SU-DHL-6 (cell line): ENCODE measurements around the gene MYBL2.

Experiments
- H2AFZ ChIP-seq: fragments of 200-600 bp; sonication (generic); 2 replicates; pipeline ENCODE4 v1.6.1; 2014; ENCODE audit warnings: low read depth, mild to moderate bottlenecking, moderate library complexity, mixed read lengths, antibody characterized with exemption, low read length; ENCODE audit not compliant: severe bottlenecking
- H3F3A ChIP-seq: fragments of 200-600 bp; shearing (Covaris generic); 2 replicates; pipeline ENCODE4 v1.6.0; 2016; ENCODE audit warnings: antibody characterized with exemption, mild to moderate bottlenecking; ENCODE audit not compliant: insufficient read depth
- H3K27ac ChIP-seq: fragments of 200-600 bp; sonication (generic); 2 replicates; pipeline ENCODE4 v1.5.1; 2016; ENCODE audit warnings: low read depth, mild to moderate bottlenecking, low read length, moderate library complexity, mixed read lengths
- H3K27me3 ChIP-seq: fragments of 200-600 bp; sonication (generic), shearing (Covaris generic); 2 replicates; pipeline ENCODE4 v1.6.0; 2014; ENCODE audit warnings: mild to moderate bottlenecking, low read length
- H3K36me3 ChIP-seq: fragments of 200-600 bp; sonication (generic); 2 replicates; pipeline ENCODE4 v1.6.1; 2014; ENCODE audit warnings: mild to moderate bottlenecking, low read length, mixed read lengths
- H3K4me2 ChIP-seq: fragments of 300-600, 200-600 bp; shearing (Covaris generic), sonication (generic); 2 replicates; pipeline ENCODE4 v1.6.0; 2014; ENCODE audit warnings: low read length, low read depth, mild to moderate bottlenecking; ENCODE audit not compliant: poor library complexity, severe bottlenecking
- H3K4me3 ChIP-seq: fragments of 200-600 bp; sonication (generic); 2 replicates; pipeline ENCODE4 v1.5.1; 2014; ENCODE audit warnings: antibody characterized with exemption, low read length, mild to moderate bottlenecking, mixed read lengths; ENCODE audit not compliant: insufficient read depth, poor library complexity, severe bottlenecking
- H3K79me2 ChIP-seq: fragments of 200-600 bp; sonication (generic); 2 replicates; pipeline ENCODE4 v1.6.1; 2014; ENCODE audit warnings: mild to moderate bottlenecking, low read length, moderate library complexity; ENCODE audit not compliant: insufficient read depth
- H3K9ac ChIP-seq: fragments of 200-600 bp; sonication (generic); 2 replicates; pipeline ENCODE4 v1.7.0; 2014; ENCODE audit warnings: mild to moderate bottlenecking, low read length
- H3K9me2 ChIP-seq: fragments of 200-600 bp; sonication (generic); replicated peaks from 2 replicates; pipeline ENCODE4 v1.6.1; 2014; ENCODE audit warnings: low read length; ENCODE audit not compliant: insufficient read depth
- H3K9me3 ChIP-seq: fragments of 200-600 bp; sonication (generic); 2 replicates; pipeline ENCODE4 v1.6.1; 2014; ENCODE audit warnings: low read length, mixed read lengths; ENCODE audit not compliant: insufficient read depth
- H4K20me1 ChIP-seq: fragments of 200-600 bp; sonication (generic); 2 replicates; pipeline ENCODE4 v1.6.1; 2014; ENCODE audit warnings: low read depth, mild to moderate bottlenecking, antibody characterized with exemption, low read length, moderate library complexity, mixed read lengths
- EZH2phosphoT487 ChIP-seq: fragments of 200-600 bp; sonication (generic), shearing (Covaris generic); conservative IDR thresholded peaks from 2 replicates; pipeline ENCODE4 v1.6.1; 2018; ENCODE audit warnings: mild to moderate bottlenecking, antibody characterized with exemption, low read length, moderate library complexity, mixed read lengths
- TF ChIP-seq, protein P1 (sequence below): fragments of 200-600 bp; sonication (generic); IDR thresholded peaks from one replicate; pipeline ENCODE4 v1.5.1; 2017; ENCODE audit warnings: antibody characterized with exemption, mild to moderate bottlenecking, low read length, moderate library complexity; ENCODE audit not compliant: insufficient read depth, poor library complexity, severe bottlenecking

Gene MYBL2

DNA sequence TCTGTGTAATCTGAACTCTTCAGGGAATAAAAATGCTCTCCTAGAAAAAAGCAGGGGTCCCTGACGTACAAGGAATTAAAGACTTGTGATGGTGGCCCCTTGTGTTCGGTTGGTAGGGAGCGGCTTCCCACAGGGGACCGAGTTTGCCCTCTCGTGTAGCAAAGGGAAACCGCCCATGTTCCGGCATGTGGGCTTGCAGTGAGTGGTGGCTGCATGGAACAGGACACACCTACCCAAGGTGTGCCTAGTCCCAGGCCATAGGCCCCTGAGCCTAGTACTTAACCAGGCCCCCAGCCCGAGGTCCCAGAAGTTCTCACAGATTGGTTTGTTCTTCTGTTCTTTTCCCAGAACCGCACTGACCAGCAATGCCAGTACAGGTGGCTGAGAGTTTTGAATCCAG lies 15.5 kb downstream of the MYBL2 start:
- peaks cover 50% of the 10 kb centered on the region for H3K79me2 ChIP-seq
- H3K4me2 ChIP-seq = peak overlapping the region; percentile 59
- peaks cover 42% of the 10 kb centered on the region for H3F3A ChIP-seq
- peak overlapping the region; percentile 25 for H3K4me3 ChIP-seq
- H2AFZ ChIP-seq = no peak overlapping the region
- H3K27ac ChIP-seq = peak overlapping the region; percentile 97
- H3K9ac ChIP-seq = peak overlapping the region; percentile 41
- H3K9me3 ChIP-seq = no peaks in the 10 kb centered on the region
- peaks cover 16% of the 10 kb centered on the region for H3K36me3 ChIP-seq
- no peaks in the 10 kb centered on the region for H3K9me2 ChIP-seq
- TF ChIP-seq, protein P1, sequence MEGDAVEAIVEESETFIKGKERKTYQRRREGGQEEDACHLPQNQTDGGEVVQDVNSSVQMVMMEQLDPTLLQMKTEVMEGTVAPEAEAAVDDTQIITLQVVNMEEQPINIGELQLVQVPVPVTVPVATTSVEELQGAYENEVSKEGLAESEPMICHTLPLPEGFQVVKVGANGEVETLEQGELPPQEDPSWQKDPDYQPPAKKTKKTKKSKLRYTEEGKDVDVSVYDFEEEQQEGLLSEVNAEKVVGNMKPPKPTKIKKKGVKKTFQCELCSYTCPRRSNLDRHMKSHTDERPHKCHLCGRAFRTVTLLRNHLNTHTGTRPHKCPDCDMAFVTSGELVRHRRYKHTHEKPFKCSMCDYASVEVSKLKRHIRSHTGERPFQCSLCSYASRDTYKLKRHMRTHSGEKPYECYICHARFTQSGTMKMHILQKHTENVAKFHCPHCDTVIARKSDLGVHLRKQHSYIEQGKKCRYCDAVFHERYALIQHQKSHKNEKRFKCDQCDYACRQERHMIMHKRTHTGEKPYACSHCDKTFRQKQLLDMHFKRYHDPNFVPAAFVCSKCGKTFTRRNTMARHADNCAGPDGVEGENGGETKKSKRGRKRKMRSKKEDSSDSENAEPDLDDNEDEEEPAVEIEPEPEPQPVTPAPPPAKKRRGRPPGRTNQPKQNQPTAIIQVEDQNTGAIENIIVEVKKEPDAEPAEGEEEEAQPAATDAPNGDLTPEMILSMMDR = no peak
- no peak for TF ChIP-seq EZH2phosphoT487
- H4K20me1 ChIP-seq = no peaks in the 10 kb centered on the region
- no peaks in the 10 kb centered on the region for H3K27me3 ChIP-seq

DNA sequence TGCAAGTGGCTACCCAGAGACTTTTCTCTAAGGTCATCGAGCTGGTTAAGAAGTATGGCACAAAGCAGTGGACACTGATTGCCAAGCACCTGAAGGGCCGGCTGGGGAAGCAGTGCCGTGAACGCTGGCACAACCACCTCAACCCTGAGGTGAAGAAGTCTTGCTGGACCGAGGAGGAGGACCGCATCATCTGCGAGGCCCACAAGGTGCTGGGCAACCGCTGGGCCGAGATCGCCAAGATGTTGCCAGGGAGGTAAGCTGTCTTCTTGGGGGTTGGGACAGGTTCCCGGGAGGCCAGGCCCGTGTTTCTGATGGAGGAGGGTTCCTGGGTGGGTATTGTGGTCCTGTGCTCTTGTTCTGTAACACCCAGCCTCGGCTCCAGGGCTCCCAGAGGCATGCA lies 19.9 kb downstream of the MYBL2 start:
- Histone ChIP-seq H3K4me2 (no peak overlapping the region), H3F3A (peaks cover 18% of the 10 kb centered on the region), H4K20me1 (no peaks in the 10 kb centered on the region), H3K79me2 (peaks cover 32% of the 10 kb centered on the region; the same call in 1 of the 2 replicates), H3K36me3 (peaks cover 17% of the 10 kb centered on the region), H3K27ac (no peak overlapping the region), H3K9ac (no peak overlapping the region), H3K27me3 (no peaks in the 10 kb centered on the region), H3K9me2 (no peaks in the 10 kb centered on the region), H3K4me3 (no peak overlapping the region), H2AFZ (no peak overlapping the region), H3K9me3 (no peaks in the 10 kb centered on the region)
- TF ChIP-seq, protein P1 = no peak
- no peak for TF ChIP-seq EZH2phosphoT487

DNA sequence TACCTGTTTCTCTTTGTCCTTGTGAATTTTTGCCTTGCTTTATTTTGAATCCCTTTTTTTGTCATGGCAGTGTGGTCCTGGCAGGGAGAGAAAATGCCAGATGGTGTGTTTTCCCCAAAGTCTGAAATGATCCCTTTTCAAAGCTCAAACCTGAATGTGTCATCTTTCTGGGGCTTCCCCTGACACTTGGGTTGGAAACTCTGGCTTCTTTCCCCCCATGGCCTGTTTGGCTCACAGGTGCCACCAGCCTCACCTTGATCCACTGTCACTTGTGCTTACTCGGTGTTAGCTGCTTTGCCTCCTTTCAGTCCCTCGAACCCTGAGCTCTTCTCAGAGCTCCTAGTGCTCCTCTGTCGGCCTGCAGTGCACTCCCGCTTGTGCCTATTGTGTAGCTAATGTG lies 22.3 kb downstream of the MYBL2 start:
- Histone ChIP-seq H3K4me2 (no peak overlapping the region), H2AFZ (no peak overlapping the region), H3K27me3 (no peaks in the 10 kb centered on the region), H4K20me1 (no peaks in the 10 kb centered on the region), H3K36me3 (peaks cover 24% of the 10 kb centered on the region), H3K9ac (no peak overlapping the region), H3K79me2 (peaks cover 19% of the 10 kb centered on the region; the same call in 1 of the 2 replicates), H3K9me2 (no peaks in the 10 kb centered on the region), H3K27ac (no peak overlapping the region), H3K9me3 (no peaks in the 10 kb centered on the region), H3F3A (peaks cover 10% of the 10 kb centered on the region; the same call in 1 of the 2 replicates), H3K4me3 (no peak overlapping the region)
- TF ChIP-seq, protein P1 = no peak
- TF ChIP-seq EZH2phosphoT487 = no peak
